IMR-90 (cell line): ENCODE results near the gene CCDC50. TPM values are rescaled to one million over a fixed set of nuclear protein-coding genes. Genes with fewer than 3 reads are reported as not detected.

Source experiments
- ATAC-seq: fragments of 200-7000 bp; cut with Tn5 transposase; 2 replicates; pipeline ENCODE4 v1.9.1; 2020; ENCODE audit warnings: low read depth, mild to moderate bottlenecking, moderate library complexity
- BruUV-seq: library from RNA; stranded (reverse); fragments of 400-500 nt; replicated peaks from 2 replicates; lab custom pipeline; 2021; lab: Mats Ljungman, UMichigan
- CTCF ChIA-PET: fragments of 300-600 bp; formaldehyde crosslinking; extraction: SDS; loops from one replicate; lab custom pipeline; 2021; ENCODE audit warnings: antibody characterized with exemption; lab: Yijun Ruan, JAX
- POLR2A ChIA-PET: fragments of 300-600 bp; sonication (Branson Sonifier 250); formaldehyde crosslinking; loops from one replicate; lab custom pipeline; 2022; ENCODE audit warnings: antibody characterized with exemption; ENCODE audit not compliant: unreplicated experiment; lab: Charles Lee
- DNase-seq: peaks from one replicate; pipeline ENCODE4 v3.0.0; 2013
- H2AFZ ChIP-seq: replicated peaks from 2 replicates; pipeline ENCODE3; 2013; ENCODE audit warnings: low read length, mild to moderate bottlenecking; ENCODE audit not compliant: poor library complexity
- H2AK5ac ChIP-seq: 2 replicates; pipeline ENCODE4 v1.6.1; 2013; ENCODE audit warnings: low read depth, low read length, inconsistent platforms
- H2AK9ac ChIP-seq: replicated peaks from 2 replicates; pipeline ENCODE3; 2013; ENCODE audit warnings: mild to moderate bottlenecking, low read depth, low read length, moderate library complexity; ENCODE audit not compliant: poor library complexity
- H2BK120ac ChIP-seq: 2 replicates; pipeline ENCODE4 v1.6.1; 2013; ENCODE audit warnings: low read depth, low read length, inconsistent platforms
- H2BK15ac ChIP-seq: 3 replicates; pipeline ENCODE4 v1.6.1; 2013; ENCODE audit warnings: low read depth, low read length, inconsistent platforms
- H2BK20ac ChIP-seq: 2 replicates; pipeline ENCODE4 v1.6.1; 2013; ENCODE audit warnings: low read depth, mild to moderate bottlenecking, inconsistent platforms, low read length, moderate library complexity
- H2BK5ac ChIP-seq: 2 replicates; pipeline ENCODE4 v1.6.1; 2013; ENCODE audit warnings: mild to moderate bottlenecking, low read depth, low read length, inconsistent platforms; ENCODE audit not compliant: poor library complexity, severe bottlenecking
- H3K14ac ChIP-seq: replicated peaks from 2 replicates; pipeline ENCODE4 v1.6.1; 2013; ENCODE audit warnings: low read depth, low read length, inconsistent platforms
- H3K18ac ChIP-seq: 2 replicates; pipeline ENCODE4 v1.6.1; 2013; ENCODE audit warnings: low read depth, low read length, control low read depth
- H3K23ac ChIP-seq: 2 replicates; pipeline ENCODE4 v1.6.1; 2013; ENCODE audit warnings: low read depth, low read length, inconsistent platforms
- H3K27ac ChIP-seq: 2 replicates; pipeline ENCODE4 v1.5.1; 2013; ENCODE audit warnings: mild to moderate bottlenecking, control low read depth, low read length; ENCODE audit not compliant: insufficient read depth
- H3K27me3 ChIP-seq: 2 replicates; pipeline ENCODE4 v1.6.1; 2013; ENCODE audit warnings: low read length; ENCODE audit not compliant: control insufficient read depth, insufficient read depth
- H3K36me3 ChIP-seq: 2 replicates; pipeline ENCODE4 v1.6.1; 2013; ENCODE audit warnings: low read length, mixed read lengths; ENCODE audit not compliant: control insufficient read depth, insufficient read depth
- H3K4ac ChIP-seq: 2 replicates; pipeline ENCODE4 v1.6.1; 2013; ENCODE audit warnings: low read depth, low read length, inconsistent platforms
- H3K4me1 ChIP-seq: 2 replicates; pipeline ENCODE4 v1.6.1; 2013; ENCODE audit warnings: low read length, mixed read lengths; ENCODE audit not compliant: control insufficient read depth, insufficient read depth
- H3K4me2 ChIP-seq: 2 replicates; pipeline ENCODE4 v1.6.1; 2013; ENCODE audit warnings: low read depth, mild to moderate bottlenecking, control low read depth, low read length, moderate library complexity
- H3K4me3 ChIP-seq: 2 replicates; pipeline ENCODE4 v1.5.1; 2013; ENCODE audit warnings: low read depth, mild to moderate bottlenecking, control low read depth, low read length, moderate library complexity; ENCODE audit not compliant: insufficient read depth
- H3K56ac ChIP-seq: 2 replicates; pipeline ENCODE4 v1.6.1; 2013; ENCODE audit warnings: low read length, inconsistent platforms; ENCODE audit not compliant: insufficient read depth; ENCODE audit errors: extremely low read depth
- H3K79me1 ChIP-seq, 2 experiments: 2 replicates each; pipeline ENCODE4 v1.6.1; 2013; ENCODE audit warnings: low read length in 2 of 2, inconsistent platforms in 1 of 2, low read depth in 1 of 2
- H3K9ac ChIP-seq: 2 replicates; pipeline ENCODE4 v1.6.1; 2013; ENCODE audit warnings: low read depth, low read length, control low read depth
- H3K9me1 ChIP-seq: 2 replicates; pipeline ENCODE4 v1.6.1; 2013; ENCODE audit warnings: low read length, inconsistent platforms; ENCODE audit not compliant: insufficient read depth
- H3K9me3 ChIP-seq: 2 replicates; pipeline ENCODE4 v1.6.1; 2013; ENCODE audit warnings: low read length; ENCODE audit not compliant: control insufficient read depth, insufficient read depth
- H4K20me1 ChIP-seq: 2 replicates; pipeline ENCODE4 v1.6.1; 2013; ENCODE audit warnings: low read length, inconsistent platforms; ENCODE audit not compliant: insufficient read depth
- H4K5ac ChIP-seq: 2 replicates; pipeline ENCODE4 v1.6.1; 2013; ENCODE audit warnings: mild to moderate bottlenecking, low read depth, low read length, control low read depth
- H4K8ac ChIP-seq, 2 experiments: 2 replicates each; pipeline ENCODE4 v1.6.1; 2013; ENCODE audit warnings: low read depth in 2 of 2, low read length in 2 of 2, control low read depth in 1 of 2, inconsistent platforms in 1 of 2
- H4K91ac ChIP-seq: 2 replicates; pipeline ENCODE4 v1.6.1; 2013; ENCODE audit warnings: low read depth, low read length, inconsistent platforms; ENCODE audit not compliant: insufficient read depth
- BHLHE40 ChIP-seq: fragments of 150-350 bp; IDR thresholded peaks from 2 replicates; pipeline ENCODE4 v1.6.1; 2016; ENCODE audit warnings: mild to moderate bottlenecking, low read depth, low read length
- CEBPB ChIP-seq: IDR thresholded peaks from 2 replicates; pipeline ENCODE4 v1.6.1; 2012; ENCODE audit warnings: low read depth, low read length, improper control_type of control experiment
- CHD1 ChIP-seq: IDR thresholded peaks from 2 replicates; pipeline ENCODE4 v1.6.1; 2012; ENCODE audit warnings: low read depth, low read length, improper control_type of control experiment
- ELK1 ChIP-seq: fragments of 150-350 bp; IDR thresholded peaks from 2 replicates; pipeline ENCODE4 v1.6.1; 2016; ENCODE audit warnings: low read depth, mild to moderate bottlenecking, low read length, moderate library complexity, borderline replicate concordance
- FOS ChIP-seq: fragments of 150-350 bp; IDR thresholded peaks from 2 replicates; pipeline ENCODE4 v1.6.1; 2016; ENCODE audit warnings: low read depth, low read length
- MAFK ChIP-seq: IDR thresholded peaks from 2 replicates; pipeline ENCODE4 v1.6.1; 2012; ENCODE audit warnings: low read depth, low read length, improper control_type of control experiment
- MAZ ChIP-seq: IDR thresholded peaks from 2 replicates; pipeline ENCODE4 v1.6.1; 2012; ENCODE audit warnings: low read depth, mild to moderate bottlenecking, low read length, improper control_type of control experiment, moderate library complexity, borderline replicate concordance
- MXI1 ChIP-seq: IDR thresholded peaks from 2 replicates; pipeline ENCODE4 v1.6.1; 2012; ENCODE audit warnings: low read depth, mild to moderate bottlenecking, low read length, moderate library complexity, borderline replicate concordance
- NFE2L2 ChIP-seq: fragments of 150-350 bp; IDR thresholded peaks from 2 replicates; pipeline ENCODE4 v1.6.1; 2016; ENCODE audit warnings: low read depth, mild to moderate bottlenecking, low read length
- POLR2A ChIP-seq: IDR thresholded peaks from 2 replicates; pipeline ENCODE4 v1.6.1; 2012; ENCODE audit warnings: mild to moderate bottlenecking, low read depth, low read length
- RAD21 ChIP-seq: IDR thresholded peaks from 2 replicates; pipeline ENCODE4 v1.6.1; 2012; ENCODE audit warnings: low read length, improper control_type of control experiment
- RCOR1 ChIP-seq: IDR thresholded peaks from 2 replicates; pipeline ENCODE4 v1.6.1; 2012; ENCODE audit warnings: mild to moderate bottlenecking, low read length, improper control_type of control experiment; ENCODE audit not compliant: insufficient replicate concordance
- RFX5 ChIP-seq: IDR thresholded peaks from 2 replicates; pipeline ENCODE4 v1.8.0; 2012; ENCODE audit warnings: low read depth, mild to moderate bottlenecking, low read length, moderate library complexity
- SMC3 ChIP-seq: fragments of 150-350 bp; IDR thresholded peaks from 2 replicates; pipeline ENCODE4 v1.6.1; 2016; ENCODE audit warnings: low read depth, mild to moderate bottlenecking, antibody characterized with exemption, low read length, moderate library complexity
- WGBS, 2 experiments: methylation state at CpG; one replicate each; pipeline versions ENCODE4 v1.1.5 to v1.1.7; 2013; ENCODE audit warnings: missing lambda C conversion rate in 2 of 2; ENCODE audit not compliant: insufficient read length in 1 of 2; ENCODE audit errors: extremely low coverage in 2 of 2; 5-methylcytosine and 5-hydroxymethylcytosine counted together
- dilution Hi-C: fragments of 300-500 bp; cut with HindIII; formaldehyde crosslinking; loops from one replicate; pipeline ENCODE4 v1.14.3; 2018; ENCODE audit warnings: low sequenced_read_pairs; ENCODE audit not compliant: unreplicated experiment
- in situ Hi-C: fragments of 300-500 bp; cut with MboI; formaldehyde crosslinking; loops from 3 replicates; pipeline ENCODE4 v1.14.3; 2019; ENCODE audit warnings: low sequenced_read_pairs, inconsistent platforms, mixed read lengths
- intact Hi-C: fragments of 100-400 bp; cut with micrococcal nuclease; formaldehyde crosslinking; loops from 2 replicates; pipeline ENCODE4 v1.10.0; 2022
- polyA plus RNA-seq, 3 experiments: library from polyadenylated mRNA; depleted of rRNA; stranded (reverse); fragments of >200 nt; gene quantifications; 2 replicates each; pipeline ENCODE4 v1.2.3, GENCODE V29; 2012; ENCODE audit warnings: low replicate concordance in 1 of 3
- total RNA-seq: library from RNA; depleted of rRNA; stranded (reverse); fragments of >200 nt; gene quantifications from 2 replicates; pipeline ENCODE4 v1.2.3, GENCODE V29; 2012
- TF ChIP-seq, protein P1 (sequence below): fragments of 150-350 bp; IDR thresholded peaks from 2 replicates; pipeline ENCODE4 v1.6.1; 2017; ENCODE audit warnings: mild to moderate bottlenecking, antibody characterized with exemption, low read length, low read depth
- TF ChIP-seq, protein P2 (sequence below): conservative IDR thresholded peaks from 2 replicates; pipeline ENCODE4 v1.5.1; 2012; ENCODE audit warnings: mild to moderate bottlenecking, low read depth, low read length, improper control_type of control experiment

The CCDC50 gene
- total and polyA plus RNA-seq, 2 of the 4 experiments (the other 2 are of a cell fraction) = 59.0 to 63.1 TPM

GRCh38 chr3:191399918-191400317 is 70.7 kb downstream of the CCDC50 start:
- no peak overlapping the region for H2BK15ac ChIP-seq
- H2AK9ac ChIP-seq = no peak overlapping the region
- ChIA-PET CTCF (no interaction called here), POLR2A (no interaction called here)
- H3K27me3 ChIP-seq = no peaks in the 10 kb centered on the region
- dilution Hi-C loops (no loop called here), in situ Hi-C loops (loop anchor here (10.0 kb wide), 1 partner anchor 155 kb away; no protein-coding TSS in a partner anchor), intact Hi-C loops (loop anchor here (10.0 kb wide), 1 partner anchor 335 kb away; no protein-coding TSS in a partner anchor)
- peaks cover 0 to 3% of the 10 kb centered on the region in 2 experiments; a peak in 1 of 4 replicates for H3K79me1 ChIP-seq
- no peak overlapping the region for H3K4ac ChIP-seq
- no peak overlapping the region for H2AFZ ChIP-seq
- H3K14ac ChIP-seq = no peak overlapping the region
- no peak overlapping the region for H4K8ac ChIP-seq
- no peaks in the 10 kb centered on the region for H3K4me1 ChIP-seq
- H4K5ac ChIP-seq = no peak overlapping the region
- WGBS, 2 experiments = no CpG with 5 or more reads among the region's 3 CpGs
- no peaks in the 10 kb centered on the region for H4K20me1 ChIP-seq
- no peak overlapping the region for H2BK5ac ChIP-seq
- H2BK120ac ChIP-seq = no peak overlapping the region
- no peak for DNase-seq
- no peak overlapping the region for H3K23ac ChIP-seq
- no TSS peak for BruUV-seq
- no peak overlapping the region for H3K27ac ChIP-seq
- H3K9ac ChIP-seq = no peak overlapping the region
- peaks cover 9% of the 10 kb centered on the region for H3K36me3 ChIP-seq
- no peak overlapping the region for H3K4me3 ChIP-seq
- no peak for TF ChIP-seq RAD21
- TF ChIP-seq CEBPB = no peak
- TF ChIP-seq MXI1 = no peak
- no peak for TF ChIP-seq ELK1
- TF ChIP-seq BHLHE40 = no peak
- TF ChIP-seq MAFK = no peak
- TF ChIP-seq NFE2L2 = no peak
- no peak for TF ChIP-seq POLR2A
- TF ChIP-seq, protein P1, sequence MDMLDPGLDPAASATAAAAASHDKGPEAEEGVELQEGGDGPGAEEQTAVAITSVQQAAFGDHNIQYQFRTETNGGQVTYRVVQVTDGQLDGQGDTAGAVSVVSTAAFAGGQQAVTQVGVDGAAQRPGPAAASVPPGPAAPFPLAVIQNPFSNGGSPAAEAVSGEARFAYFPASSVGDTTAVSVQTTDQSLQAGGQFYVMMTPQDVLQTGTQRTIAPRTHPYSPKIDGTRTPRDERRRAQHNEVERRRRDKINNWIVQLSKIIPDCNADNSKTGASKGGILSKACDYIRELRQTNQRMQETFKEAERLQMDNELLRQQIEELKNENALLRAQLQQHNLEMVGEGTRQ = no peak
- no peak for TF ChIP-seq FOS
- TF ChIP-seq RCOR1 = no peak
- TF ChIP-seq CHD1 = no peak
- no peak for TF ChIP-seq RFX5
- TF ChIP-seq, protein P2, sequence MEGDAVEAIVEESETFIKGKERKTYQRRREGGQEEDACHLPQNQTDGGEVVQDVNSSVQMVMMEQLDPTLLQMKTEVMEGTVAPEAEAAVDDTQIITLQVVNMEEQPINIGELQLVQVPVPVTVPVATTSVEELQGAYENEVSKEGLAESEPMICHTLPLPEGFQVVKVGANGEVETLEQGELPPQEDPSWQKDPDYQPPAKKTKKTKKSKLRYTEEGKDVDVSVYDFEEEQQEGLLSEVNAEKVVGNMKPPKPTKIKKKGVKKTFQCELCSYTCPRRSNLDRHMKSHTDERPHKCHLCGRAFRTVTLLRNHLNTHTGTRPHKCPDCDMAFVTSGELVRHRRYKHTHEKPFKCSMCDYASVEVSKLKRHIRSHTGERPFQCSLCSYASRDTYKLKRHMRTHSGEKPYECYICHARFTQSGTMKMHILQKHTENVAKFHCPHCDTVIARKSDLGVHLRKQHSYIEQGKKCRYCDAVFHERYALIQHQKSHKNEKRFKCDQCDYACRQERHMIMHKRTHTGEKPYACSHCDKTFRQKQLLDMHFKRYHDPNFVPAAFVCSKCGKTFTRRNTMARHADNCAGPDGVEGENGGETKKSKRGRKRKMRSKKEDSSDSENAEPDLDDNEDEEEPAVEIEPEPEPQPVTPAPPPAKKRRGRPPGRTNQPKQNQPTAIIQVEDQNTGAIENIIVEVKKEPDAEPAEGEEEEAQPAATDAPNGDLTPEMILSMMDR = no peak
- no peak for TF ChIP-seq MAZ
- no peak for TF ChIP-seq SMC3
- no peak overlapping the region for H2AK5ac ChIP-seq
- H3K4me2 ChIP-seq = no peak overlapping the region
- H2BK20ac ChIP-seq = no peak overlapping the region
- H3K9me1 ChIP-seq = peaks cover 7% of the 10 kb centered on the region; the same call in 1 of the 2 replicates
- no peak overlapping the region for H4K91ac ChIP-seq
- no peak overlapping the region for H3K18ac ChIP-seq
- no peak for ATAC-seq
- H3K9me3 ChIP-seq = no peaks in the 10 kb centered on the region
- no peak overlapping the region for H3K56ac ChIP-seq
